Measurements from ENCODE around the gene GNG12.
"Not testable (repeated sequence)": the region's sequence is repeated elsewhere in the genome, so short reads cannot be mapped to it uniquely, and the experiment has no call there.

GNG12 gene

GRCh38 chr1:67730312-67730711, 103.0 kb downstream of the GNG12 start:
- DNase-seq, result not testable (repeated sequence)

- no peak for DNase-seq
Observed at GRCh38 chr1:67729872-67730271, 103.4 kb downstream of the GNG12 start.

GRCh38 chr1:67726224-67726623, 107.0 kb downstream of the GNG12 start:
- no peak for DNase-seq

- peak in 2 of 14 donors; percentile 7 to 24 for DNase-seq
Observed at GRCh38 chr1:67724928-67725560, 108.2 kb downstream of the GNG12 start.

GRCh38 chr1:67723620-67724019, 109.6 kb downstream of the GNG12 start:
- no peak for DNase-seq

GRCh38 chr1:67723126-67723525, 110.1 kb downstream of the GNG12 start:
- no peak for DNase-seq

GRCh38 chr1:67722292-67722944, 110.8 kb downstream of the GNG12 start:
- peak in 2 of 14 donors; percentile 14 to 20 for DNase-seq

- DNase-seq, result no peak
Observed at GRCh38 chr1:67721650-67722291, 111.5 kb downstream of the GNG12 start.

- no peak for DNase-seq
Observed at GRCh38 chr1:67721112-67721511, 112.2 kb downstream of the GNG12 start.

GRCh38 chr1:67719329-67720196, 113.7 kb downstream of the GNG12 start:
- DNase-seq, result no peak

- DNase-seq, result no peak
Observed at GRCh38 chr1:67717876-67718275, 115.4 kb downstream of the GNG12 start.

GRCh38 chr1:67716800-67717199, 116.5 kb downstream of the GNG12 start:
- peak in 3 of 14 donors; percentile 8 to 21 (median 9) for DNase-seq

GRCh38 chr1:67715819-67716218, 117.4 kb downstream of the GNG12 start:
- no peak for DNase-seq

GRCh38 chr1:67713057-67713846, 120.0 kb downstream of the GNG12 start:
- DNase-seq, result peak in 1 of 14 donors; percentile 28

GRCh38 chr1:67711855-67712212, 121.4 kb downstream of the GNG12 start:
- no peak for DNase-seq

- DNase-seq, result no peak
Observed at GRCh38 chr1:67711158-67711854, 122.0 kb downstream of the GNG12 start.

- peak in 1 of 14 donors; percentile 11 for DNase-seq
Observed at GRCh38 chr1:67710417-67710816, 122.8 kb downstream of the GNG12 start.

GRCh38 chr1:67708606-67709005, 124.7 kb downstream of the GNG12 start:
- peak in 1 of 14 donors; percentile 11 for DNase-seq

GRCh38 chr1:67705735-67706453, 127.4 kb downstream of the GNG12 start:
- DNase-seq, result no peak

- no peak for DNase-seq
Observed at GRCh38 chr1:67704351-67704750, 128.9 kb downstream of the GNG12 start.

- DNase-seq, result no peak
Observed at GRCh38 chr1:67701876-67702275, 131.4 kb downstream of the GNG12 start.
